A673 (cell line): Measurements from ENCODE around the gene TAS2R19. TPM values are rescaled to one million over a fixed set of nuclear protein-coding genes. Genes with fewer than 3 reads are reported as not detected.
"Not testable (repeated sequence)": the region's sequence is repeated elsewhere in the genome, so short reads cannot be mapped to it uniquely, and the experiment has no call there.

Experiments used
- BruUV-seq: library from RNA; stranded (reverse); fragments of 400-500 nt; replicated peaks from 2 replicates; lab custom pipeline; 2021; lab: Mats Ljungman, UMichigan
- CTCF ChIA-PET: fragments of 300-600 bp; sonication (Branson Sonifier 250); formaldehyde crosslinking; loops from one replicate; lab custom pipeline; 2022; ENCODE audit warnings: antibody characterized with exemption; lab: Charles Lee
- POLR2A ChIA-PET: fragments of 300-600 bp; sonication (Branson Sonifier 250); formaldehyde crosslinking; loops from one replicate; lab custom pipeline; 2022; ENCODE audit warnings: antibody characterized with exemption; ENCODE audit not compliant: low non-redundant PET; lab: Charles Lee
- DNase-seq: peaks from one replicate; pipeline ENCODE4 v3.0.0-alpha.2; 2015; ENCODE audit warnings: low spot score
- H3K27ac ChIP-seq: fragments of 200-600 bp; sonication (generic); 2 replicates; pipeline ENCODE4 v1.5.1; 2016; ENCODE audit warnings: mixed run types, low read depth, mild to moderate bottlenecking, mixed read lengths, antibody characterized with exemption, low read length; ENCODE audit not compliant: poor library complexity, severe bottlenecking
- H3K27me3 ChIP-seq: fragments of 200-600 bp; sonication (generic); replicated peaks from 2 replicates; pipeline ENCODE4 v1.6.1; 2017; ENCODE audit warnings: mixed run types, low read depth, mild to moderate bottlenecking, mixed read lengths, antibody characterized with exemption, low read length; ENCODE audit not compliant: insufficient read depth, poor library complexity
- H3K36me3 ChIP-seq: fragments of 200-600 bp; sonication (generic); 2 replicates; pipeline ENCODE4 v1.6.1; 2016; ENCODE audit warnings: mixed run types, mild to moderate bottlenecking, mixed read lengths, antibody characterized with exemption, low read length; ENCODE audit not compliant: insufficient read depth, poor library complexity, severe bottlenecking
- H3K4me1 ChIP-seq: fragments of 200-600 bp; sonication (generic); 2 replicates; pipeline ENCODE4 v1.6.1; 2017; ENCODE audit warnings: mixed run types, mild to moderate bottlenecking, mixed read lengths, antibody characterized with exemption, low read length; ENCODE audit not compliant: insufficient read depth, poor library complexity, severe bottlenecking
- H3K4me3 ChIP-seq: fragments of 200-600 bp; sonication (generic); 2 replicates; pipeline ENCODE4 v1.5.1; 2016; ENCODE audit warnings: low read depth, mixed run types, mild to moderate bottlenecking, mixed read lengths, low read length; ENCODE audit not compliant: poor library complexity, severe bottlenecking
- H3K9me3 ChIP-seq: fragments of 200-600 bp; sonication (generic); 2 replicates; pipeline ENCODE4 v1.6.1; 2016; ENCODE audit warnings: mixed run types, low read depth, mild to moderate bottlenecking, mixed read lengths, antibody characterized with exemption, low read length; ENCODE audit not compliant: poor library complexity, severe bottlenecking
- EZH2 ChIP-seq: fragments of 200-600 bp; sonication (generic); IDR thresholded peaks from 2 replicates; pipeline ENCODE4 v1.6.1; 2017; ENCODE audit warnings: borderline replicate concordance, low read depth, mild to moderate bottlenecking, mixed read lengths, antibody characterized with exemption, low read length; ENCODE audit not compliant: poor library complexity, severe bottlenecking
- intact Hi-C: fragments of 100-400 bp; cut with micrococcal nuclease; formaldehyde crosslinking; loops from one replicate; pipeline ENCODE4 v1.10.0; 2022; ENCODE audit not compliant: unreplicated experiment
- total RNA-seq: library from RNA; stranded (reverse); gene quantifications from 2 replicates; pipeline ENCODE4 v1.2.3, GENCODE V29; 2021
- TF ChIP-seq, protein P1 (sequence below): fragments of 300-800, 200-600 bp; sonication (generic); conservative IDR thresholded peaks from 2 replicates; pipeline ENCODE4 v1.5.1; 2017; ENCODE audit warnings: low read depth, mild to moderate bottlenecking, antibody characterized with exemption, low read length, moderate library complexity, mixed read lengths

The TAS2R19 gene
- total RNA-seq, 1 experiment from 2014 or later: 5.2 TPM

GRCh38 chr12:11059041-11059440 lies 36.6 kb upstream of the TAS2R19 start:
- Histone ChIP-seq H3K36me3 (no peaks in the 10 kb centered on the region), H3K9me3 (no peaks in the 10 kb centered on the region), H3K4me1 (no peaks in the 10 kb centered on the region), H3K27me3 (no peaks in the 10 kb centered on the region), H3K27ac (no peak overlapping the region), H3K4me3 (no peak overlapping the region)
- CTCF ChIA-PET: no interaction called here
- BruUV-seq: no TSS peak
- no peak for DNase-seq
- intact Hi-C loops: no loop called here
- no peak for TF ChIP-seq EZH2
- TF ChIP-seq, protein P1, sequence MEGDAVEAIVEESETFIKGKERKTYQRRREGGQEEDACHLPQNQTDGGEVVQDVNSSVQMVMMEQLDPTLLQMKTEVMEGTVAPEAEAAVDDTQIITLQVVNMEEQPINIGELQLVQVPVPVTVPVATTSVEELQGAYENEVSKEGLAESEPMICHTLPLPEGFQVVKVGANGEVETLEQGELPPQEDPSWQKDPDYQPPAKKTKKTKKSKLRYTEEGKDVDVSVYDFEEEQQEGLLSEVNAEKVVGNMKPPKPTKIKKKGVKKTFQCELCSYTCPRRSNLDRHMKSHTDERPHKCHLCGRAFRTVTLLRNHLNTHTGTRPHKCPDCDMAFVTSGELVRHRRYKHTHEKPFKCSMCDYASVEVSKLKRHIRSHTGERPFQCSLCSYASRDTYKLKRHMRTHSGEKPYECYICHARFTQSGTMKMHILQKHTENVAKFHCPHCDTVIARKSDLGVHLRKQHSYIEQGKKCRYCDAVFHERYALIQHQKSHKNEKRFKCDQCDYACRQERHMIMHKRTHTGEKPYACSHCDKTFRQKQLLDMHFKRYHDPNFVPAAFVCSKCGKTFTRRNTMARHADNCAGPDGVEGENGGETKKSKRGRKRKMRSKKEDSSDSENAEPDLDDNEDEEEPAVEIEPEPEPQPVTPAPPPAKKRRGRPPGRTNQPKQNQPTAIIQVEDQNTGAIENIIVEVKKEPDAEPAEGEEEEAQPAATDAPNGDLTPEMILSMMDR: no peak
- POLR2A ChIA-PET: no interaction called here

GRCh38 chr12:11055306-11055705 lies 32.9 kb upstream of the TAS2R19 start:
- H3K27me3 ChIP-seq: no peaks in the 10 kb centered on the region
- CTCF ChIA-PET: no interaction called here
- BruUV-seq: no TSS peak
- DNase-seq: no peak
- H3K4me3 ChIP-seq: no peak overlapping the region
- H3K27ac ChIP-seq: no peak overlapping the region
- H3K36me3 ChIP-seq: peaks cover 4% of the 10 kb centered on the region
- H3K9me3 ChIP-seq: peaks cover 12% of the 10 kb centered on the region
- H3K4me1 ChIP-seq: no peaks in the 10 kb centered on the region
- POLR2A ChIA-PET: no interaction called here
- intact Hi-C loops: no loop called here
- TF ChIP-seq, protein P1: no peak
- no peak for TF ChIP-seq EZH2

DNA sequence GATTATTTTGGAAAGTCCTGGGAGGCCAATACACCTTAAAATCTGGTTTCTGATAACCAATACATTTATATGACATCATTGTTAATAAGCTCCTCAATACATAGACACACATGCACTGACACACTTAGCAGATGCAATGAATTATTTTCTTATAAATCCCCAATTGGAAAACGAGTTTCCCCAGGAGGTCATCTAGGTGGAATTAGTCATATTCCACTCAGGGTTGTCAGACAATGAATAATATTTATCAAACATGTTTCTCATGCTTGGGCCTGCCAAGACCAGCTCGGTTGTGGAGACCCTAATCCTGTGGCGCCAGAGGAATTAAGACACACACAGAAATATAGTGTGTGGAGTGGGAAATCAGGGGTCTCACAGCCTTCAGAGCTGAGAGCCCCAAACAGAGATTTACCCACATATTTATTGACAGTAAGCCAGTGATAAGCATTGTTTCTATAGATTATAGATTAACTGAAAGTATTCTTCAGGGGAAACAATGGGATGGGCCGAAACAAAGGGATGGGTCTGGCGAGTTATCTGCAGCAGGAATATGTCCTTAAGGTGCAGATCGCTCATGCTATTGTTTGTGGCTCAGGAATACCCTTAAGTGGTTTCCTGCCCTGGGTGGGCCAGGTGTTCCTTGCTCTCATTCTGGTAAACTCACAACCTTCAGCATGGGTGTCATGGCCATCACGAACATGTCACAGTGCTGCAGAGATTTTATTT lies 27.5 kb upstream of the TAS2R19 start:
- CTCF ChIA-PET, POLR2A ChIA-PET, DNase-seq, intact Hi-C loops, H3K36me3 ChIP-seq, H3K27me3 ChIP-seq, H3K27ac ChIP-seq, H3K4me1 ChIP-seq, H3K4me3 ChIP-seq, BruUV-seq: not testable (repeated sequence)
- peaks cover 19% of the 10 kb centered on the region for H3K9me3 ChIP-seq

GRCh38 chr12:11041366-11041765 lies 18.9 kb upstream of the TAS2R19 start:
- H3K9me3 ChIP-seq, intact Hi-C loops, DNase-seq, H3K27me3 ChIP-seq, BruUV-seq, H3K4me1 ChIP-seq, H3K4me3 ChIP-seq, CTCF ChIA-PET, H3K36me3 ChIP-seq, H3K27ac ChIP-seq: not testable (repeated sequence)
- POLR2A ChIA-PET: interaction anchor here (0.6 kb wide), 1 partner anchor 30 kb away, joined by 5 read pairs; no protein-coding TSS in a partner anchor
